ENCODE results near the gene UGT1A1.

DNA sequence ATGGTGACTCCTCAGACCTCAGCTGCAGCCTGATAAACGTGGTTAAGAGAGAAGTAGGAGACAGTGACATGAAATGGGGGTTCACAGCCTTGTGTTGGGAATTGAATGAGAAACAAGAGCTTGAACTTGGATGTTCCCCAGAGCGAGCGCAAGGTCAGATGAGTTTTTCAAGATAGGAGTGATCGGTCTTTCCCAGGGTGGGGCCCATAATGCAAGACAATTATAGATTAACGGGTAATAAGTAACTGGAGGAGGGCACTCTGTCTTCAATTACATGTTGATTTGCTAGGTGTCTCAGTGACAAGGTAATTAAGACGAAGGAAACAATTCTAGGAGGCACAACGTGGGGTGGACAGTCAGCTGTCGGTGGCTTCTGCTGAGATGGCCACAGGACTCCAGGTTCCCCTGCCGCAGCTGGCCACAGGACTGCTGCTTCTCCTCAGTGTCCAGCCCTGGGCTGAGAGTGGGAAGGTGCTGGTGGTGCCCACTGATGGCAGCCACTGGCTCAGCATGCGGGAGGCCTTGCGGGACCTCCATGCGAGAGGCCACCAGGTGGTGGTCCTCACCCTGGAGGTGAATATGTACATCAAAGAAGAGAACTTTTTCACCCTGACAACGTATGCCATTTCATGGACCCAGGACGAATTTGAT is 47.3 kb upstream of the UGT1A1 start, which contains the start of gene UGT1A5:
- TF ChIP-seq, protein P1, sequence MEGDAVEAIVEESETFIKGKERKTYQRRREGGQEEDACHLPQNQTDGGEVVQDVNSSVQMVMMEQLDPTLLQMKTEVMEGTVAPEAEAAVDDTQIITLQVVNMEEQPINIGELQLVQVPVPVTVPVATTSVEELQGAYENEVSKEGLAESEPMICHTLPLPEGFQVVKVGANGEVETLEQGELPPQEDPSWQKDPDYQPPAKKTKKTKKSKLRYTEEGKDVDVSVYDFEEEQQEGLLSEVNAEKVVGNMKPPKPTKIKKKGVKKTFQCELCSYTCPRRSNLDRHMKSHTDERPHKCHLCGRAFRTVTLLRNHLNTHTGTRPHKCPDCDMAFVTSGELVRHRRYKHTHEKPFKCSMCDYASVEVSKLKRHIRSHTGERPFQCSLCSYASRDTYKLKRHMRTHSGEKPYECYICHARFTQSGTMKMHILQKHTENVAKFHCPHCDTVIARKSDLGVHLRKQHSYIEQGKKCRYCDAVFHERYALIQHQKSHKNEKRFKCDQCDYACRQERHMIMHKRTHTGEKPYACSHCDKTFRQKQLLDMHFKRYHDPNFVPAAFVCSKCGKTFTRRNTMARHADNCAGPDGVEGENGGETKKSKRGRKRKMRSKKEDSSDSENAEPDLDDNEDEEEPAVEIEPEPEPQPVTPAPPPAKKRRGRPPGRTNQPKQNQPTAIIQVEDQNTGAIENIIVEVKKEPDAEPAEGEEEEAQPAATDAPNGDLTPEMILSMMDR (IDR thresholded peaks at IDR 0.05), result no peak
- no peak for TF ChIP-seq POLR2A (IDR thresholded peaks at IDR 0.05)
- no peak for TF ChIP-seq POLR2AphosphoS5 (IDR thresholded peaks at IDR 0.05)

All from prostate gland (tissue), 2 donors.